ENCODE data around the gene MFSD6L.
A peak's percentile ranks its signal among the peaks of the same experiment; 100 is the strongest.

MFSD6L gene, protein sequence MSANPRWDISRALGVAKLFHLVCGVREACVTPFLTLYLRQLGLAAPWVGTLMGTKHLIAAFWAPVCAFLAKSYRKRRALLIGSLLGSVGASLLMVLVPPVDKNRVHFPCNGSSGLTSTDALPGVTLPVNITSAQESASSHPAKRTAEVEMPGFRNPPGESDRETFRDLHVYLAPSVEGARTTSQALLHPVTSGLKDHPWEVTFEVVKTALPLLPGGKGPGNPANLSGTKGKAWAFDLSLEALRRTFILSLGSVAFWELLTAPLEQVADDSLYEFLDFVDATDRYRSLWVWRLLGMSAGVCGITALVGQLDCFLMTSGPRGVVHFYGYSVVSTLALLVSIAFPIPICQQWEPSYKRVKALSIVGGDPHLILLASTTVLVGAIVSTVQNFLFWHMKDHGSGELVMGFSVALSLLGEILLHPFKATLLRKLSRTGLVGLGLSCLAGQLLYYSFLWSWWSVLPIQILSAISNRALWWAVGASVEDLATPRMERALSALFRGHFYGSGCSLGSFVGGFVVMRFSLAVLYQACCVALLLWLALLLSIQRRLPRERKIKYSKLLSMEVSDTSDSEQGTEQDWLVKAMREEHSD
- total RNA-seq, result 0 to 0.07 reads per million in 2 donors

DNA sequence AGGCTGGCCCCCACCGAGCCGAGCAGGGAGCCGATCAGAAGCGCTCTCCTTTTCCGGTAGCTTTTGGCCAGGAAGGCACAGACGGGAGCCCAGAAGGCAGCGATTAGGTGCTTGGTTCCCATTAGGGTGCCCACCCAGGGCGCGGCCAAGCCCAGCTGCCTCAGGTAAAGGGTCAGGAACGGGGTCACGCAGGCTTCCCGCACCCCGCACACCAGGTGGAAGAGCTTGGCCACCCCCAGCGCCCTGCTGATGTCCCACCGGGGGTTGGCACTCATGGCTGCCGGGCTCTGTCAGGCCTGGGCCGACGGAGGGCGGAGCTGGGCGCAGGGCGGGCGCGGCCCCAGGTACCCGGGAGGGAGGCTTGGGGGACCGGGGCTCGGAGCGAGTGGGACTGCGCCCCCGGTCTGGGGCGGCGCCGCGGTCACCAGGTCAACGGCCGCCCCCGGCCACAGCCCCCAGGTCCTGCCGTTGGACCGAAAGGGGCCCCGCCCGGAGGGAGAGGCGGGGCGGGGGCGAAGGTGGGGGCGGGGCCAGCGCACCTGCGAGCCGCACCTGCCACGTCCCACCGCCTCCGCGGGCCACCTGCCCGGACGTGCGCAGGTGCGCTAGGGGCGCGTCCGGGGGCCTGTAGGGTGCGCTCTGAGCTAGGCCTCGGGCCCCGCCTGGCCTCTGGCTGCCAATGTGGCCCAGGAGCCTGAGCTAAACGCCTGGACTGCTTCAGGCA, at the start of gene MFSD6L:
Gene MFSD6L (minus strand): TSS at position 520 of the 724 bp plus-strand sequence. CDS start 245 bp downstream, at position 275.
- peak in 1 of 5 experiments; percentile 12 for DNase-seq

DNA sequence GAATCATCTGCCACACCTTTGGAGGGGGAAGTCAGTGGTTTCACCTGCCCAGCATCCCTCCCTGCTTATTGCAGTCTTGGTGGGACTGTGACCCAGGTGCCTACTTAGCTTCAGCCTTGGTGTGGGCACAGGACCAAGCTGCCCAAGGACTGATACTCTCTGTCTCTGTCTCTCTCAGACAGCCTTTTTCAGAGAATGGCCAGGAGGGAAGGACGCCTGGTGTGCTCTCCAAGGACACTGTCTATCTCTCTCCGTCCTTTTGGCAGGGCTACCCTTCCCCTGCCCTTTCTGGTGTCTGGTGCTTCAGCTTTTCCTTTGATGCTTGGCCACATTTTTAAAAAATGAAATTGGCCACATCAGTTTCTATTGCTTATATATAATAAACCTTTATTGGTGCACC, 48.7 kb upstream of the MFSD6L start:
- DNase-seq, result no peak

DNA sequence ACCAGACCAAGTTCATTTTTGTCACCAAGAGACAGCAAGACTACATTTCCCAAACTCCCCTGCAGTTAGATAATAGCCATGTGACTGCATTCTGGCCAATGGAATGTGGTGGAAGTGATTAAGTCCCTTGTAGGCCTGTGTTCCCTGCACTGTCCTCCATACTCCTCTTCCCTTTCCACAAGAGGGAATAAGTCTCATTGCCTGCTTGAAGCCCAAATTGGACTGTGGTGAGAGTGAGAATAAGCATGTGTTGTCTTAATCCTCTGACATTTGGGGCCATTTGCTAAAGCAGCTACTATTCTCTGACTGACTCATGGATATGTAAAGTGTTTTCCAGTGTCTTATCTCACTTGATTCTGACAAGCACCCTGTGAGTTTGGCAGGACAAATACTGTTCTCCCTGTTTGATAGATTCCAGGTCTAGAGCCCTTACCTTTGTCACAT, 47.6 kb upstream of the MFSD6L start:
- peak in 1 of 5 experiments; percentile 27 for DNase-seq

DNA sequence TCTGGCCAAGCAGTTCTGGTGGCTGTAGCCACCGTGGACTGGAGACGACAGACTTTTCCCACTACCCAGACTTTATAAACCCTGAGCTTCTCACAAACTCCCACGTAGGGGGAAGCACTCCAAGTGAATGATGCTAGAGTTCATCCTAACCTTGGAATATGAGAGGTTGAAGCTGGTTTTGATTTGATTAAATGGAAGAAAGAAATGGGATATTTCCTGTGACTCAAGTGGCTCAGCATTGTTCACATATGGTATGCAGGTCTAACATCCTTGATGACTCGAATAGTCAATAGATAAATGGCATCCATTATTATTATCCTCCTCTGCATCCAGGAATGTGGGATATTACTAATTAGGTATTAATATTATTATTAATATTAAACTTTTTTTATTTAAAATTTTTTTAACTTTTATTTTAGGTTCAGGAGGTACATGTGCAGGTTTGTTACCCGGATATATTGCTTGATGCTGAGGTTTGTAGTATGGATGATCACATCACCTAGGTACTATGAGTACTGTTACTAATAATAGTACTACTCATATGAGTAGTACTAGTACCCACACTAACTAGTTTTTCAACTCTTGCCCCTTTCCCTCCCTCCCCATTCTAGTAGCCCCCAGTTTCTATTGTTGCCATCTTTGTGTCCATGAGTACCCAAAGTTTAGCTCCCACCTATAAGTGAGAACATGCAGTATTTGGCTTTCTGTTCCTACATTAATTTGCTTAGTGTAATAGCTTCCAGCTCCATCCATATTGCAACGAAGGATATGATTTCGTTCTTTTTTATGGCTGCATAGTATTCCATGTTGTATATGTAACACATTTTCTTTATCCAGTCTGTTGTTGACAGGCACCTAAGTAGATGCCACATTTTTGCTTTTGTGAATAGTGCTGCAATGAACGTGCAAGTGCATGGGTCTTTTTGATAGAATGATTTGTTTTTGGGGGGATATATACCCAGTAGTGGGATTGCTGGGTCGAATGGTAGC, 45.4 kb upstream of the MFSD6L start:
- no peak for DNase-seq

DNA sequence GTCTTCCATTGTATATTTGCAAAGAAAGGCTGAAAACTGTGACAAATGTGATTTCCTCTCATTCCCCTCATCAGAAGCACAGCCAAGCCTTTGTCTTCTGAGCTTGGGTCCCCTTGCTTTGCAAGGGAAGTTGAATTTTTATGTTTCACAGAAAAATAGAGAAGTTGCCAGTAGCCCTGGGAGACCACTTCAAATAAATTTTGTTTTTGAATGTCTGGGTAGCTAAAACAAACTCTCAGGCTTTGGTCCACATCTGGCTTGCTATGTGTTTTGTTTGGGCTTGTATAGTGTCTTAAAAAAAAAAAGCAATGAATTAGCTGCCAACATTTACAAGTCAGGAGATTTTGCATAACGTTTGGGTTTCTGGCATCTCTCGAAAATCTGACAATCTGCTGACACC, 44.2 kb upstream of the MFSD6L start:
- no peak for DNase-seq

DNA sequence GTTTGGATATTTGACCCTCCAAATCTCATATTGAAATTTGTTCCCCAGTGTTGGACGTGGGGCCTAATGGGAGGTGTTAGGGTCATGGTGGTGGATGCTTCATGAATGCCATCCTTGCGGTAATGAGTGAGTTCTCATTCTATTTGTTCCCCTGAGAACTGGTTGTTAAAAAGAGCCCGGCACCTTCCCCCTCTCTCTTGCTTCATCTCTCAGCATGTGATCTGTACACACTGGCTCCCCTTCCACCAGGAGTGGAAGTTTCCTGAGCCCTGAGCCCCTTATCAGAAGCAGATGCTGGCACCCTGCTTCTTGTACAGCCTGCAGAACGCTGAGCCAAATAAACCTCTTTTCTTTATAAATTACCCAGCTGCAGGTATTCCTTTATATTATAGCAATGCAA, 42.7 kb upstream of the MFSD6L start:
- no peak for DNase-seq

DNA sequence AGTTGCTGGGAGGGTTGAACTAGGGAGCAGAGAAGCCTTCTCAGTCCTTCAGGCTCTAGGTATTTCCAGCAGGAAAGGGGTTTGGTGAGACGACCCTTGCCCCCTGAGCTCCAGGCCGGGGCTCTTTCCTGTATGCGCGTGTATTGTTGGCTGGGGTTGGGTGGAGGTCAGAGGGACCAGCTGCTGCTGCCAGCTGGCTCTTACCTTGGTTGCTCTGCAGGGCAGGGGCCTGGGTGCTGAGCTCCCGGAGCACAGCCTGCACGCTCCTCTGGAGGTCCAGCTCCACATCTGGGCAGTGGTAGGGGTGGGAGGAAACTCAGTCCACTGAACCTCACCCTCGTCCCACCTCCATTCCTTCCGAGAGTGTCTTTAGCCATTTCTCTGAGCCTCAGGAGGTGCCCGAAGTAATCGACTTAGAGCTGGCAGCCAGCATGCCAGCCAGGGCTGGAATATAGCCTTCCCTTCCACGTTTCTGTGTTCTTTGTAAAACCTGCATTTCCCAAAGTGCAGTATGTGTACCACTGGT, 40.3 kb upstream of the MFSD6L start:
- no peak for DNase-seq

DNA sequence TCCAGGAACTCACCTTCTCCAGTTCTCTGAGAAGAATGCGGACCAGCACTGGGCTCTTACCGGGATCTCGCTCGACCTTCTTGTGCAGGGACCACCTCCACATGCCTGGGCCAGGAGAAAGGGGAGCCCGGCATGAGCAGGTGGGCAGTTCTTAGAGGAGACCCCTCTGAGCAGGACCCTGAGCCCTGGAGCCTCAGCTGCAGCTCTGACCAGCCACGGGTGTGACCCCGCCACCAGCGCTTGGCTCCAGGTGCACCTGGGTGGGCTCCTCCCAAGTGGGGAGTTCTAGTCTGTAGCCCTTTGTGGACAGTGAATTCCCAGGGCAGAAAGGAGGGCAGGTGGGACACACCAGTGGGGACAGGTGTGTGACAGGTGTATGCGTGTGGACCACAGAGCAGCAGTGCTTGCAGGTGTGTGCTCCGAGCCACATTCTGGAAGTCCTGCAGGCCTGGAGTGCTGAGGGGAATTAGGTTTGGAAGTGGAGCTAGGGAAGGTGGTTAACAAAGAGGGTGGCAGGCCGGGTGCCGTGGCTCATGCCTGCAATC, 39.5 kb upstream of the MFSD6L start:
- no peak for DNase-seq

DNA sequence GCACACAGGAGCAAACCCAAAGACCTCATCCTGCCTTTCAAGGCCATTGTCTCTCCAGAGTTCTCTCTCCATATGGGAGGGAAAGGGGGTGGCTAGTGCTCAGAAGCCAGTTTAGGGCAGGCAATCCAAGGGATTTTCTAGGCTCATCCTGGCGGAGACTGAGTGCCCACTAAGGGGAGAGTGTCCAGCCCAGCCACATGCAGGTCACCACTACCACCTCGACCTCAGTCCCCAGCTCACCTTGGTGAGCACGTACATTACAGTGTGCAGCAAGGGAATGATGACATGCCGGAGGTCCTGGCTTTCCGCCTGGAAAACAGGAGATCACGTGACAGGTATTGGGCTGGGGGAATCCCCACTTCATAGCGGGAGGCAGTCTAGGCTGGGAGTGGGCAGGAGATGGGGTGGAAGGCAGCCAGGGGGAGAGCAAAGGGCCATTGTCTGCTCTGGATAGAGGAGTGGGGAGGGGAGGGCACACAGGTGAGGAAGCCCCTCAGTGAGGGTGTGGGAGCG, 38.5 kb upstream of the MFSD6L start:
- DNase-seq, result no peak

DNA sequence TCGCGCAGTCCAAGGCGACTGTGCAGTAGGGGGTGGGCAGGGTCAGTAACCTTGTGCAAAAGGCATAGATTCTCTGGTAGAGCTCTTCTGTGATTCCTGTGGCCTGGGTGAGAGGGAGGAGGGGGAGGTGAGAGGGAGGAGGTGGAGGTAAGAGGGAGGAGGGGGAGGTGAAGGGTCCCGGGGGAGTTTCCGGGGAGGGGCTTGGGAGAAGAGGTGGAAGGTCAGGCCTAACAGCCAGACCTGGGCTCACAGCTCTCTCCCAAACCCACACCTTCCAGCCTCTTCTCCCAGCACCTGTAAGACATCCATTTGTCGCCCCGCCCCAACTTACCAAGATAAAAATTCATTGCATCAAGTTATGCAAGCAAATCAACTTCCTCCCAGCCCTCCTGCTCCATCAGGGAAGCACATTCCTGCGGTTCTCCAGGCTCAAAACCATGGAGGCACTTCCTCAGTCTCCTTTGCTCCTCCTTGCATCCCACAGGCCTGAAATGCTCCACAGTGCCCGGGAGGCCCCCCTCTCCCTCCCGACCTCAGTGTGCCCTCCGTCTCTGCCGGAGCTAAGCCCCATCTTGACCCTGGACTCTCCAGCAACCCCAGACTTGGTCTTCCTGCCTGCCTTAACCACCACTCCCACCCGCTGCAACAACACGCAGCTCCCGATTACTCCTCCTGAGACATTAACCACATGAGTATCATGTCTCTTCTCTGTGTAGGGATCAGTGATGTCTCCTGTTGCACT, 37.8 kb upstream of the MFSD6L start:
- DNase-seq, result no peak

DNA sequence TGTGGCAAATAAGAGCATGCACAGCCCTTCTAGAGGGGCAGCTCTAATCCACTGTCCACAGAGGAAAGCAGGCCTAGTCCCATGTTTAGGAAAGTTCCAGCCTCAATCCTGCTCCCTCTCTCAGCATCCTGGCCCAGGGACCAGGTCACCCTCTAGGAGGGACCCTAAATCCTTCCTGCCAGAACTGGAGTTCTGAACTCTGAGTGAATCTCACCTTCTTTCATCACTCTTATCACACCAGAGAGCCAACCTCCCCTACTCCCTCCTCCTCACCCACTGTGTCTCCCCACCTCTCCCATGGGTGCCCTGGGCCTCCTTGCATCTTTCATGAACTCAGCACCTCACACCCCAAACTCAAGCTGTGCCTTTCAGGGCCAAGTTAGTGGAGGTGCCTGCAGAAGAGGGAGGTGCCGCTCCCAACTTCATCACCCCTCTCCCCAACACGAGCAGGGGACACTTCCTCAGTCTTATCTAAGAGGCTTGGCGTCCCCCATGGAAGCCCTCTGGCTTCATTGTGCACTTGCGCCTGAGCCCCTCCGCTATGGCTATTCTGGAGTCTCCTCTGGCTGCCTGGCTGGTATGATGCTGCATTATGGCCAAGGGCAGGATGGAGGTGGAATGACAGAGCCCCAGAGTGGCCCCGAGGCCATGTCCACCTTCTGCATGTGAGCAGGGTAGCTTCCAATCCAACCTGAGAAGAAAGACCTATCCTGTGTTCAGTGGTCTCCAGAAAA, 36.6 kb upstream of the MFSD6L start:
- DNase-seq, result no peak

DNA sequence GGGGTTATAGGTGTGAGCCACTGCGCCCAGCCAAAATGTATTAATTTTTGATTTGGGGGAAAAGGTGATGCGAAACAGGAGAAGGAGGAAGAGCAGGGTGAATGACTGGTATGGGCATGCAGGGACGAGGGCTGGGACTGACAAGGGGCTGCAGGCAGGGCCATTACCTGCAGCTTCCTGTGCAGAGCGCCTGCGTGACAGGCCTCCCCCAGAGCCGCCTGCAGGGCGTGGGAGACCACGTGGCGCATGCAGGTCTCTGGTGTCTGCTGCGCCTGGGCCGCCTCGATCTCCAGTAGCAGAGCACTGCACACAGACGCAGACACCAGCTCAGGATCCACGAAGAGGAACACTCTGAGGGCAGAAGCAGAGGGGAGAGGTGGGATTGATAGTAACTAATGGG, 35.9 kb upstream of the MFSD6L start:
- DNase-seq, result no peak

DNA sequence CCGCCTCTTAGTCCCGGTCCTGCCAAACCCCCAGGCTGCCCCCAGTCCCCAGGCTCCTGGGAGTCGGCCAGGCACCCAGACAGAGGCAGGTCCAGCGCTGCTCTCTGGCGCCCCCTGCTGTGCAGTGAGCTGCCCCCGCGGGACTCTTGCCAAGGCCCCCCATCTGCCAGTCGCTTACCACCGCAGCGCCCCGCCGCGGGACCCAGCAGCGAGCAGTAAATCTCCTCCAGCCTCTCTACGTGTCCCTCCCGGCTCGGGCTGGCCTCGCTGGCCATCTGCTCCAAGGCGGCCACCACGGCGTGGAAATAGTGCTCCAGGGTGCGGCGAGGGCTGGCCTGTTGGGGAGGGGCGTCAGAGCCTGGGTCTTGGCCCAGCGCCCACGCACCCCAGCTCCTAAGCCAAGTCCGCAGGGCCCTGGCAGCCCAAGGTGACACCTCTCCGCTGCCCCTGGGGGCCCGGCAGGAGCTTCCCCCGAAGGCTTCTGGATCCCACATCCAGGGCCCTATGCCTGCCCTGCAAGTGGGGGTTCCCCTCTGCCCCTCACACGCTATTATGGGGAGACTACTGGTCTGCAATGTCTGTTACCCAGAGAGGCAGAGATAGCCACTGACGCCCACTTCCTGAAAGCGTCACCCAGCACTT, 33.7 kb upstream of the MFSD6L start:
- no peak for DNase-seq

DNA sequence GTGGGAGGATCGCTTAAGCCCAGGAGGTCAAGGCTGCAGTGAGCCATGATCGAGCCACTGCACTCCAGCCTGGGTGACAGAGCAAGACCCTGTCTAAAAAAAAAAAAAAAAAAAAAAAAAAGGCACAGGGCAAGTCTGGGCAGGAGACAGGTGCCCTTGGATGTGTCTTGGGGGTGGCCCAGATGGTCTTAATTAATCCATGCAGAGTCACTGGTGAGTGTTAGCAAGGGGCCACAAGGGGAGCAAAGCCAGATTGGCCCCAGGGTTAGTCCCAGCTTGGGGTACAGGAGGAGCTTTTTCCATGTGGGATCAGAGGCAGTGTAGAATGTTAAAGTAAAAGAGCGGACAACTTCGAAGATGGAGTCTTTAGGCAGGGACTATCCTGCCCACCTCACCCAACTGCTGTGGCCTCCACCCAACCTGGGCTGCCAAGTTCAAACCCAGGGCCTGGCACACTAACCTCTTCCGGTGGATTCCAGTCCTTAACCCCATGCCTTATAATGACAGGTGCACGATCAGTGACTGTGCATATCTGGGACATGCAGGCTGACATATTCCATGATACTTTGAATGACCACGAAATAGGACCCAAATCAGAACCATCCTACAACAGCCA, 32.2 kb upstream of the MFSD6L start:
- no peak for DNase-seq

DNA sequence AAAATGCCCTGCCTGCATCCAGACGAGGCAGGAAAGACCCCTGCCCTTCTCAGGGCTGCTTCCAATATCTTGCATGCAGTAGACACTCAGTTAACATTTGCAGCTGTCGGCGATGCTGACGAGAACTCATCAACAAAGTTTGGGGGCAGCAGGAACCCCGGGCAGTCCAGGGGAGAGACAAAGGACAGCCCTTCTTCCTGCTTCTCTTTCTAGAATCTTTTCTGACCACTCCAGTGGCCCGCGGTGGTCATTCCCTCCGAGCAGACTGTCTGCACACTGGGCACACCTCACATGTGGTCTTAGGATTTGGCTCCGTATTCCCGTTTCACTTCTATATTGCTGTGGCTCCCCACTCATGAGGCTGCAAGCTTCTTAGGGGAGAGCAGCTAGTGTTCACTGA, 31.0 kb upstream of the MFSD6L start:
- DNase-seq, result no peak

DNA sequence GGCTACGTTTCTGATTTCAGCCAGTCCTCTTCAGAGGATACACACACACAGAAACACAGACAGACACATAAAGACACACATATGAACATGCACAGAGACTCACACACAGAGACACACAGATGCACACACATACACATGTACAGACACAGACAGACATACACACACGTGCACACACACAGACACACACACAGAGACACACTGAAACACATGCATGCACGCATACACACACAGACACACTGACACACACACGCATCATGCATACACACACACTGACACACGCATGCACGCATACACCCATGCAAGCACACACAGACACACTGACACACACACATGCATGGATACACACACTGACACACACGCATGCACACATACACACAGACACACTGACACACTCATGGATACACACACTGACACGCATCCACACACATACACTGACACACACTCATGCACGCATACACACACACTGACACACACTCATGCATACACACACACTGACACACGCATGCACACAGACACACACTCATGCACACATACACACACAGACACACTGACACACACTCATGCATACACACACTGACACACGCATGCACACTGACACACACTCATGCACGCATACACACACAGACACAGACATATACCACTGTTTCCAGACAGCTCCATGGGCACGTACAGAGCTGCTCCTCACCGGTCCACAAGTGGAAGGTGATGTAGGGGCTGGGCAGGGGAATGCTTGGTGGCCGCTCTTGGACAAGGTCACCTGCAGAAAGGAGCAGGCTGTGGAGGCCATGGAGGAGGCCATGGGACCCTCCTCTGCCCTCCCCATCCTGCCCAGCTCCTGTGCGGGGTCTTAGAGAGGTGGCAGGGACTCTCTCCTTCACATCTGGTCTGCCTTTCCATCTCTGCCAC, 30.1 kb upstream of the MFSD6L start:
- DNase-seq, result no peak

DNA sequence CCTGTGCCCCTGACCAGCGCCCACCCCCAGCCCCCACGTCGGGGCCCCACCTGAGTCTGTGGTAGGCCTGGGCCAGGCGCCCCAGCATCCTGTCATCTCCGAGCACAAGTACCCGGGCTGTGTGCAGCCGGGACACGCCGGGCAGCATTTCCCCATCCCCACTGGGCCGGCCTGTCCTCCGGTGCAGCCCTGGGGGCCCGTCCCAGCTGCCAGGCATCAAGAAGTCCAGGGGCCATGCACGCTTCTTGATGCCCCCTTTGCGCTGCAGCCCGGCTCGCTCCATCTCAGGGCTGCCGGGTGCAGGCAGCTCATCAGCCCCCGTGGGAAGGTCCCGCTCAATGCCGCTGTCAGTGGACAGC, 29.3 kb upstream of the MFSD6L start:
- no peak for DNase-seq

DNA sequence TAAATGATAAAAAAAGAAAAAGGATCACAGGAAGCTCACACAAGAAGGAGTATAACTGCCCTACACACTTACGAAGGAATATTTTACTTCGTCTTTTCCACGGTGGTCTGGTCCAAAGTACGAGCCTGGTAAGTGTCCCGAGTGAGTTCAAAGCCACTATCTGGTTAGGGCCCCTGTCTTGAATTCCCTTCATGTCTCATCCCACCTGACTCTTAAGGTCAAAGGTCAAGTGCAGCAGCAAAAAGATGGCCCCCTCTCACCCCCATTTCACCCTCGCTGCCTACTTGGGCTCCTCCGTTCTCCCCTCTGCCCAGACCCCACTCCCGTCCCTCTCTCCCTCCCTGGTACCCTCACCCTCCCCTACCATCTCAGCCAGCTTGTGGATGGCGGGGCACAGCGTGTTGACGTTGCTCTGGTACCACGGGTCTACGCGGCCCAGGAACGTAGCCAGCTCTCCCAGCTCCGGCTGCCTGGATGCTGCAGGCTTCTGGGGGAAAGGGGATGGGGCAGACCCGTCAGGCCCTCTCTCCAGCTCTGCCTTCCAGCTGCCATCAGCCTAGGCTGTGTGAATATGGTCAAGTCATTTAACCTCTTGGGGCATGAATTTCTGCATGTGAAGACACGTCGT, 27.8 kb upstream of the MFSD6L start:
- DNase-seq, result no peak
